ENCODE data around the gene DGCR2.

- no peak for TF ChIP-seq EZH2phosphoT487 (IDR thresholded peaks at IDR 0.05; ENCODE audit: insufficient read depth, low read depth)
- no peak for TF ChIP-seq EZH2 (IDR thresholded peaks at IDR 0.05; ENCODE audit: insufficient read depth, poor library complexity, severe bottlenecking)
These were observed 45.1 kb upstream of the DGCR2 start for GRCh38 chr22:19167106-19167869.

Measured in GM23248 (cell line).